DOHH2 (cell line): ENCODE measurements around the gene FASTKD1.
"Not testable (repeated sequence)": the region's sequence is repeated elsewhere in the genome, so short reads cannot be mapped to it uniquely, and the experiment has no call there.

Source experiments
- H3F3A ChIP-seq: fragments of 200-600 bp; sonication (generic), shearing (Covaris generic); 2 replicates; pipeline ENCODE4 v1.6.0; 2016; ENCODE audit warnings: antibody characterized with exemption, mild to moderate bottlenecking; ENCODE audit not compliant: control insufficient read depth, insufficient read depth
- H3K27ac ChIP-seq: fragments of 200-600 bp; sonication (generic); 2 replicates; pipeline ENCODE4 v1.5.1; 2014; ENCODE audit warnings: low read depth, mild to moderate bottlenecking, low read length, moderate library complexity
- H3K27me3 ChIP-seq: fragments of 200-600 bp; sonication (generic); 2 replicates; pipeline ENCODE4 v1.6.1; 2014; ENCODE audit warnings: mild to moderate bottlenecking, low read length, mixed read lengths; ENCODE audit not compliant: control insufficient read depth
- H3K36me3 ChIP-seq: fragments of 200-600 bp; sonication (generic); 2 replicates; pipeline ENCODE4 v1.6.1; 2014; ENCODE audit warnings: mild to moderate bottlenecking, low read length, moderate library complexity, mixed read lengths; ENCODE audit not compliant: control insufficient read depth
- H3K4me1 ChIP-seq: fragments of 200-600 bp; sonication (generic); 2 replicates; pipeline ENCODE4 v1.6.1; 2014; ENCODE audit warnings: mild to moderate bottlenecking, low read length, mixed read lengths; ENCODE audit not compliant: control insufficient read depth
- H3K4me2 ChIP-seq: fragments of 200-600 bp; sonication (generic); 2 replicates; pipeline ENCODE4 v1.6.0; 2014; ENCODE audit warnings: mild to moderate bottlenecking, low read length, moderate library complexity
- H3K4me3 ChIP-seq: fragments of 200-600 bp; sonication (generic); 2 replicates; pipeline ENCODE4 v1.5.1; 2014; ENCODE audit warnings: mild to moderate bottlenecking, low read length, mixed read lengths
- H3K79me2 ChIP-seq: fragments of 200-600 bp; sonication (generic); 2 replicates; pipeline ENCODE4 v1.6.1; 2014; ENCODE audit warnings: mild to moderate bottlenecking, low read length, mixed read lengths; ENCODE audit not compliant: control insufficient read depth
- H3K9me2 ChIP-seq: fragments of 200-600 bp; sonication (generic); replicated peaks from 2 replicates; pipeline ENCODE4 v1.6.1; 2014; ENCODE audit warnings: mild to moderate bottlenecking, low read length, mixed read lengths; ENCODE audit not compliant: control insufficient read depth
- H3K9me3 ChIP-seq: fragments of 200-600 bp; sonication (generic); 2 replicates; pipeline ENCODE4 v1.6.1; 2014; ENCODE audit warnings: antibody characterized with exemption, low read length, mixed read lengths; ENCODE audit not compliant: control insufficient read depth, insufficient read depth
- H4K20me1 ChIP-seq: fragments of 200-600 bp; sonication (generic); 2 replicates; pipeline ENCODE4 v1.6.0; 2014; ENCODE audit warnings: low read depth, mild to moderate bottlenecking, antibody characterized with exemption, low read length, moderate library complexity; ENCODE audit not compliant: control insufficient read depth, insufficient read depth
- EZH2phosphoT487 ChIP-seq: fragments of 200-600 bp; sonication (generic); IDR thresholded peaks from 2 replicates; pipeline ENCODE4 v1.6.1; 2017; ENCODE audit warnings: borderline replicate concordance, mild to moderate bottlenecking, antibody characterized with exemption, low read length, moderate library complexity, mixed read lengths
- TF ChIP-seq, protein P1 (sequence below): fragments of 200-600 bp; sonication (generic); IDR thresholded peaks from one replicate; pipeline ENCODE4 v1.5.1; 2014; ENCODE audit warnings: antibody characterized with exemption, mild to moderate bottlenecking, low read depth, low read length; ENCODE audit not compliant: poor library complexity, severe bottlenecking

The FASTKD1 gene

DNA sequence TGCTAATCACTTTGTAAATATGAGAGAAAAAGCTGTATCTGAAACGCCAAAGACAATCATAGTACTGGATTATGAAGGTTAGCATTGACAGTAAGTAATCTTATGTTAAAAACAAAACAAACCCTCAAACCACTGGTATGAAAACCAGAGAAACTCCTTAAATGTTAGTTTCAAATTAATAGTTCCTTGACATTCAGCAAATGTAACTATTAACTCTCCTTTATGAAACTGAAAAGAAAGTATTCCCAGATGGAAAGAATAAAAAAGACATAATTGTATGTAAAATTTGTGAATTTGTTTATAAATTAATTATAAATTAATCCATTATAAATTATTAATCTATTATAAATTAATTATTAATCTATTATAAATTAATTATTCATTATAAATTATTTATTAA is 12.3 kb downstream of the FASTKD1 start:
- TF ChIP-seq, protein P1, sequence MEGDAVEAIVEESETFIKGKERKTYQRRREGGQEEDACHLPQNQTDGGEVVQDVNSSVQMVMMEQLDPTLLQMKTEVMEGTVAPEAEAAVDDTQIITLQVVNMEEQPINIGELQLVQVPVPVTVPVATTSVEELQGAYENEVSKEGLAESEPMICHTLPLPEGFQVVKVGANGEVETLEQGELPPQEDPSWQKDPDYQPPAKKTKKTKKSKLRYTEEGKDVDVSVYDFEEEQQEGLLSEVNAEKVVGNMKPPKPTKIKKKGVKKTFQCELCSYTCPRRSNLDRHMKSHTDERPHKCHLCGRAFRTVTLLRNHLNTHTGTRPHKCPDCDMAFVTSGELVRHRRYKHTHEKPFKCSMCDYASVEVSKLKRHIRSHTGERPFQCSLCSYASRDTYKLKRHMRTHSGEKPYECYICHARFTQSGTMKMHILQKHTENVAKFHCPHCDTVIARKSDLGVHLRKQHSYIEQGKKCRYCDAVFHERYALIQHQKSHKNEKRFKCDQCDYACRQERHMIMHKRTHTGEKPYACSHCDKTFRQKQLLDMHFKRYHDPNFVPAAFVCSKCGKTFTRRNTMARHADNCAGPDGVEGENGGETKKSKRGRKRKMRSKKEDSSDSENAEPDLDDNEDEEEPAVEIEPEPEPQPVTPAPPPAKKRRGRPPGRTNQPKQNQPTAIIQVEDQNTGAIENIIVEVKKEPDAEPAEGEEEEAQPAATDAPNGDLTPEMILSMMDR, result no peak
- TF ChIP-seq EZH2phosphoT487, result no peak
- H3K36me3 ChIP-seq, result peaks cover 8% of the 10 kb centered on the region
- no peak overlapping the region for H3K27ac ChIP-seq
- H3K9me3 ChIP-seq, result no peaks in the 10 kb centered on the region
- H3K4me2 ChIP-seq, result no peak overlapping the region
- no peaks in the 10 kb centered on the region for H3K4me1 ChIP-seq
- H3K79me2 ChIP-seq, result no peaks in the 10 kb centered on the region
- no peaks in the 10 kb centered on the region for H3K27me3 ChIP-seq
- no peaks in the 10 kb centered on the region for H4K20me1 ChIP-seq
- H3K4me3 ChIP-seq, result no peak overlapping the region
- peaks cover 8% of the 10 kb centered on the region; the same call in 1 of the 2 replicates for H3F3A ChIP-seq
- no peaks in the 10 kb centered on the region for H3K9me2 ChIP-seq

DNA sequence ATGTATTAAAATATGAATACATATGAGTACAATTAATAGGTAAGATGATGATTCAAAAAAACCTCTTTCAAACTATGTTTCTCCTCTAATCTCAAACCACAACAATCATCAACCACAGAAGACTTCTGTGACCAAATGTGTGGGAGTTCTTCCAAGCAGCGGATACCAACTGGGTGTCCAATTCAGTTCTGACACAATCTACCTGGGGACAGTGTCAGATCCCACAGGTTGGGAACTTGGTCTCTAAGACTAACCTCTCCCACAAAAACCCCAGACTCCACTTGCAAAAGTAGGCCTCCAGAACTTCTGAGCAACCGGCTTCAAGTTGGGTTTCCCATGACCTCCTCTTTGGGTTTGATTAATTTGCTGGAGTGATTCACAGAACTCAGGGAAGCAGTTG is 26.9 kb downstream of the FASTKD1 start:
- TF ChIP-seq, protein P1, result no peak
- no peak for TF ChIP-seq EZH2phosphoT487
- H3K27me3 ChIP-seq, result no peaks in the 10 kb centered on the region
- no peak overlapping the region for H3K4me3 ChIP-seq
- no peaks in the 10 kb centered on the region for H3K9me2 ChIP-seq
- peaks cover 7% of the 10 kb centered on the region; the same call in 1 of the 2 replicates for H3K36me3 ChIP-seq
- no peak overlapping the region for H3K27ac ChIP-seq
- H3F3A ChIP-seq, result no peaks in the 10 kb centered on the region
- no peaks in the 10 kb centered on the region for H3K4me1 ChIP-seq
- no peak overlapping the region for H3K4me2 ChIP-seq
- H4K20me1 ChIP-seq, result no peaks in the 10 kb centered on the region
- no peaks in the 10 kb centered on the region for H3K9me3 ChIP-seq
- no peaks in the 10 kb centered on the region for H3K79me2 ChIP-seq

DNA sequence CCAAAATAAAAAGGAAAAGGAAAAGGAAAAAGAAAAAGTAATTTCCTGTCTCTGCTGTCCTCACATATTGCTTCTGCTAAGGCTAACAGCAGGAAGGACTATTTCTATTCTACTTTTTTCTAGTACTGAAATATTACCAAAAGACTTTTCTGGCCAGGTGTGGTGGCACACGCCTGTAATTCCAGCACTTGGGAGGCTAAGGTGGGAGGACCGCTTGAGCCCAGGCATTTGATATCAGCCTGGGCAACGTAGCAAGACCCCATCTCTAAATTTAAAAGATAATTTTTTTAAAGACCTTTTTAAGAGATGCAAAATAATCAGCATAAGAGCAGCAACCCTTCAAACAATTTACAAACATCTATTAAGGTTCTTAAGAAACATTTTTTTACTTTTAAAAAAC is 31.2 kb downstream of the FASTKD1 start:
- H3K4me3 ChIP-seq, result no peak overlapping the region
- H3K9me3 ChIP-seq, result no peaks in the 10 kb centered on the region
- no peaks in the 10 kb centered on the region for H3K79me2 ChIP-seq
- no peak for TF ChIP-seq EZH2phosphoT487
- TF ChIP-seq, protein P1, result no peak
- no peaks in the 10 kb centered on the region for H3K27me3 ChIP-seq
- H3F3A ChIP-seq, result no peaks in the 10 kb centered on the region
- no peak overlapping the region for H3K4me2 ChIP-seq
- no peaks in the 10 kb centered on the region for H3K4me1 ChIP-seq
- no peaks in the 10 kb centered on the region for H4K20me1 ChIP-seq
- H3K9me2 ChIP-seq, result no peaks in the 10 kb centered on the region
- no peak overlapping the region for H3K27ac ChIP-seq
- H3K36me3 ChIP-seq, result peaks cover 4% of the 10 kb centered on the region; the same call in 1 of the 2 replicates

DNA sequence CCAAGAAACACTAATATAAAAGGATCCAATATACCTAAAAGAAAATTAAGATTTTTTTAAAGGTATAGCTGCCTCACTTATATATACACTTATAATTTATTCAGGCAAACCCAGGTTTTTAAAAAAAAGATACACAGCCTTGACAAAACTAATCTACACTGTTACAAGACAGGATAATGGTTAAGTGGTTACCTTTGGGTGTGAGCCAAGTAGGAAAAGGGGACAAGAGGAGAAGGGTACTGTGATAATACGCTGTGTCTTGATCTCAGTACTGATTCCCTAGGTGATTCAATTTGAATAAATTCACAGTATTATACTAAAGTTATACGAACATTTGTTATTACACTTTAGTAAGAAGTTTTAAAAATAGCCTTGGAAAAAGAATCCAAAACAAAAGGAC is 33.5 kb downstream of the FASTKD1 start:
- Histone ChIP-seq H3K27ac (no peak overlapping the region), H3K4me3 (no peak overlapping the region), H4K20me1 (no peaks in the 10 kb centered on the region), H3K4me1 (no peaks in the 10 kb centered on the region), H3K36me3 (peaks cover 4% of the 10 kb centered on the region; the same call in 1 of the 2 replicates), H3K27me3 (no peaks in the 10 kb centered on the region), H3K9me3 (no peaks in the 10 kb centered on the region), H3K4me2 (no peak overlapping the region), H3K79me2 (no peaks in the 10 kb centered on the region), H3K9me2 (no peaks in the 10 kb centered on the region), H3F3A (0 out of 2 replicates have a peak, but pooled peaks cover 2% of the 10 kb centered on the region)
- no peak for TF ChIP-seq EZH2phosphoT487
- TF ChIP-seq, protein P1, result no peak

DNA sequence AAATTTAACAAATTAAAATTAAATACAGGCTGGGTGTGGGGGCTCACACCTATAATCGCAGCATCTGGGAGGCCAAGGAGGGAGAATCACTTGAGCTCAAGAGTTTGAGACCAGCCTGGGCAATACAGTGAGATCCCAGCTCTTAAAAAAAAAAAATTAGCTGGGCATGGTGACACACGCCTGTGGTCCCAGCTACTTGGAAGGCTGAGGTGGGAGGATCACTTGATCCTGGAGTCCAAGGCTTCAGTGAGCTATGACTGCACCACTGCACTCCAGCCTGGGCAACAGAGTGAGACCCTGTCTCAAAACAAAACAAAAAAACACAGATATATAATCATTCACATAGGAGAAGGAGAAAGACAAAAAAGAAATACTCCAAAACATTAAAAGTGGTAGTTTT is 34.2 kb downstream of the FASTKD1 start:
- H3K9me3 ChIP-seq, H3K27me3 ChIP-seq, H3K4me2 ChIP-seq, H3K9me2 ChIP-seq, H3K4me3 ChIP-seq, H4K20me1 ChIP-seq, H3K36me3 ChIP-seq, H3K4me1 ChIP-seq, H3K27ac ChIP-seq, H3F3A ChIP-seq, H3K79me2 ChIP-seq: not testable (repeated sequence)
